NCI-H2227 (cell line): ENCODE results near the gene DPM3.
"Not testable (repeated sequence)": the region's sequence is repeated elsewhere in the genome, so short reads cannot be mapped to it uniquely, and the experiment has no call there.

Experiments
- DNase-seq: peaks from one replicate; lab custom pipeline; 2025; ENCODE audit not compliant: unreplicated experiment; lab: John Stamatoyannopoulos, UW

DPM3 gene

DNA sequence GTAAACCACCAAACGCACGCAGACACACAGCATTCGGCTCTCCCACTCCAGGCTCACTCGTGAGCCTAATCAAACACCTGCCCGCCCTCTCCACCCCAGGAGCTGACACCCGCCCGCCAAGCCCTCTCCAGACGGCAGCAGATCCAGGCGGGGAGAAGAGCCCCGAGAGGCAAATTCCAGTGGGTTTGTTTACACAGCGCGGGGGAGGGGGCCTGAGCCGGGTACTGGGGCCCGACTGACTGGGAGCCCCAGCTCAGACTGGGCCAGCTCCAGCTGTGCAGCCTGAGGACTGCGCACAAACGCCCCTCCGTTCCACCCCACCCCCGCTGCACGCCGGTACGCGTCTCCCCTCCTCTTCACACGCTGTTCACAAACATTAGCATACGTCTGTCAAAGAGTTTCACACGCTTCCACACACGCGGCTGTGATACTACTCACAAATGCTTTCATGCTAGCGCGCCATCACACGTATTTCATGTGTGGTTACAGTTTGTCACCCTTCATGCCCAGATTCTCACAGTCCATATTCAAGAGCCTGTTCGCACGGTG, 13.7 kb downstream of the DPM3 start:
- peak; percentile 73 for DNase-seq

DNA sequence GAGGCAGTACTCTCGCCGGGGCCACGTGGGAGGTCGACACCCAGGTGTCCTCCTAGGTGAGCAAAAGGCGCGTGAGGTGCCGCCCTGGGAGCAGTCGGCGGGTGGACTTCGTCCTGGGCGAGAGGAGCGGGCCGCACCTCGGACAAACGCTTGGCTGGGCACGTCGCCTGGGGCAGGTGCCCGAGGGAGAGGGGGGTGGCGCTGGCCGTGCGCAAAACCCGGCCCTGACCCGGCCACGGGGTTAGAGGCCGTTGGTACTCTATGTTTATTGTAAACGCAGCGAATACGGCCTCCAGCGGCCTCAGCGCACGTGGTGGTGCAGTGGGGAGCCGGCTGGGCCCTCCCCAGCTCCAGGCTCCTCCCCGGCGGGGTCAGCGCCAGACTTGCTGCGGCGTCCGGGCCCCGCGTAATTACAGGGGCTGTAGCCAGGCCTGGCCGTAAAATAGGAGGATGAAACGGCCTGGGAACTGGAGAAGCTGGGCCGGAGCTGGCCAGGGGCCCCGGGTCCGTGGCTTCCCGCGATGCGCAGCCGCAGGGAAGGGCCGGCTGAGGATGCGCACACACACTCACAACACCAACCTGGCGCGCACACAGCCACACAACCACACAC, 14.3 kb downstream of the DPM3 start:
- DNase-seq: peak; percentile 77

DNA sequence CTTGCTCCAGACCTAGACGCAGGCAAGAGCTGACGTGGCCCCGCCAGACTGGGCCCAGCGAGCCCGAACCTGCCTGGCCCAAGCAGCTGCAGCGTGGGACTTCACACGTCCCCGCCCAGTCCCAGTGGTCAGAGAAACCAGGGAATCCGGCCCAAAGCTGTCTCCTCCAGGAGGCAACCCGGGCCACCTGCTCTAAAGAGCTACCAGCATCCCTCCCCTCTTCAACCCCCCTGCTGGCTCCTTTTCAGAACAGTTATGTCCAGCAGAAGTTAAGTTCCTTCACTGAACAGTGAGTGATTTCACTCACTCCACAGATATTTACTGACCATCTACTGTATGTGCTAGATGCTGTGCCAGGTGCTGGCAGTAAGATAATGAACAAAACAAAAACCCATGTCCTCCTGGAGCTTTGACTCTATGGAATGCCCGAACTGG, 14.8 kb downstream of the DPM3 start:
- DNase-seq: no peak

DNA sequence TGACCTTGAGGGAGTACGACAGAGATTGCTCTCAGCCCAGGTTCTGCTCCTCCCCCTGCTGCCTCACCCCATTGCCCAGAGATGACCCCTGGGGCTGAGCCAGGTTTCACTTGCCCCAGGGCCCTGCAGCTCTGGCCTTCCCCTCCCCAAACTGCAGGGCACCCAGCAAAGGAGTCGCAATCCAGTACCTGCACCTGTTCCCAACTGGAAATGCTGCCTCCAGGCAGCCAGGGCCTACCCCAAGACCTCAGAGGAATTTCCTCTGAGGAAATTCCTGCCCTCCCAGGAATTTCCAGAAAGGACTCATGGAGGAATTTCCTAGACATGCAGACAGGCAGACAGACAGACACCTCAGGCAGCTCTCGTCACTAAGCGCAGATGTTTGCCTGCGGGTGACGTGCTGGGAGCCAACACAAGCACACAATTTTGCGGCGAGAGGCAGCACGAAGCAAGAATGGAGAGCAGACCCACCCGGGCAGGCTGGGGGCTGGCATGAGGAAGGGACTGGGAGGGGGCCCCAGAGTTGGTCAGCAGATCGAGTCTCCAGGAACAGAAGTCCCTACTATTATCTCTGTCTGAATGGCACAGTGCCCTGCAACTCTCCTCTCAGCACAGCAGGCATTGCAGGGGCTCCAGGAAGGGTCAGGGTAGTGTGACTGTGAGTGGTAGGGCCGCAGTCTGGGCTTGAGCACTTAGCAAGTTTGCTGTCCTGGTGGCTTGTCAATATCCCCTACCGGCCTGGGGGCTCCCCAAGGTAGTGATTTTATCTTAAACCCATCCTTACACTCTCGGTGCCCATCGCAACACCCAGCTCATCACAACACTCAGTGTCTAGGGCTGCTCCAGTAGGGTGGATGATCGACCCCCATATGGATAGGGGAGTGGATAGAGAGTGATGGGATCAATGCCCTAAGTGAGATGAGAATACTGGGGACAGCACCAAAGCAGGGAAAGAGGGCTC, 15.5 kb downstream of the DPM3 start:
- DNase-seq: no peak

DNA sequence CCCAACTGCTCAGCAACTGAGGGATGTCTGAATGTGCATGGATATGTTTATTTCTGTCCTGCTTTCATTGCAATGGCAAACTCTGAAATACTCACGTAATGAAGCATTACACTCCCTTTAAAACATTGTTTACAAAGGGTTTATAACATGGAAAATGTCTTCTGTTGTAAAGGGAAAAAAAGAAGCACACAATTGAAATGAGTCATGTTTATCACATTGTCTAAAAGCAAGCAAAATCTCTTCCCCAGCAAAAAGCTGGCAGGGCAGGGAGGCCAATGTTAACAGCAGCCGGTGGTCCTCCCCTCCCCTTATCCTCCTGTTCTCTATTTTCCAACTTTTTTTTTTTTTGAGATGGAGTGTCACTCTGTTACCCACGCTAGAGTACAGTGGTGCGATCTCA, 16.5 kb downstream of the DPM3 start:
- no peak for DNase-seq

DNA sequence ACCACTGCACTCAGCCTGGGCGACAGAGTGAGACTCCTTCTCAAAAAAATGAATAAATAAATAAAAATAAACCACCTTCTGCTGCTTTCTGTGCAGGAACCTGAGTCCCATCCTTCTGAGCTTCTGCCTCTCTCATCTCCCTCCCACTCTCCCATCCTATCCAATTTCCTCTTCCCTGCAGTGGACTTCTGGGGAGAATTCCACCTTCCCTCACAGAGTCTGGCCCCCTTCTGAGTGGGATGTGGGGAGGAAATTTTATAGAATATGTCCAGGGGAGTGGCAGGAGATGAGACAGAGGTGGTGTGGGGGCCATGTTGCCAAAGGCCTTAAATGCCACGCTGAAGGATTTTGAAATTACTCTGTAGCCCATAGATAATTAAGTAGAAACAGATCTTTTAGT, 18.0 kb downstream of the DPM3 start:
- DNase-seq: no peak

DNA sequence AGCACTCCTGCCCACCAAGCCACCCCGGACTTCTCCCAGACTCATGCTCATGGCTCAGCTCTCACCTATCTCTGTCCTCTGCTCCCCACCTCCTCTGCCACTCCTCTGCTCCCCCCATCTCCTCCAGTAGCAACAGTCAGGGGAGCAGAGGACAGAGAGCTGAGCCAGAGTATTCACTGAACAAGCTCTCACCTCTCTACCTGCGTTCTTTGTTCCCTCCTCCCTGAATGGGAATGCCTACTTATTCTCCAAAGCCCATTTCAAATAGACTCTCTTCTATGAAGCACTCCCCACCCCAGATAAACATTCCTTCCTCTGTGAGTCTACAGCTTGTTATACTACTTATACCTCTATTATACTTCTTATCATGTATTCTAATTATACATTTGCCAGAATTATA, 19.1 kb downstream of the DPM3 start:
- DNase-seq: no peak

DNA sequence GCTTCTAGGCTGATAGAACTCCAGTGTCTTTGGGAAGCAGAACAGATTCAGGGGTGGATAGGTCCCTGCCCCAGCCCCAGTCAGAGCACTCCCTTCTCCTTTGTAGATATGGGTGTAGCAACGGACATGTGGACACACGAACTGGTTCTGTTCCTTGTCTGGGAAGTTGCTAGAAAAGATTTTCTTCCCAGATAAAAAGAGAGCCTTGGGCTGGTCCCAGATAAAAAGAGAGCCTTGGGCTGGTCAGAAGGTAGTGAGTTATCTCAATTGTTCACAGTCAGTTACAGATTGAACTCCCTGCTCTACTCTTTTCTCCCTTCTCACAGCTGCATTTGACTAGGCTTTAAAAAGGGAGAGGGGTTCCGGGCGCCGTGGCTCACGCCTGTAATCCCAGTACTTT, 20.1 kb downstream of the DPM3 start:
- no peak for DNase-seq

DNA sequence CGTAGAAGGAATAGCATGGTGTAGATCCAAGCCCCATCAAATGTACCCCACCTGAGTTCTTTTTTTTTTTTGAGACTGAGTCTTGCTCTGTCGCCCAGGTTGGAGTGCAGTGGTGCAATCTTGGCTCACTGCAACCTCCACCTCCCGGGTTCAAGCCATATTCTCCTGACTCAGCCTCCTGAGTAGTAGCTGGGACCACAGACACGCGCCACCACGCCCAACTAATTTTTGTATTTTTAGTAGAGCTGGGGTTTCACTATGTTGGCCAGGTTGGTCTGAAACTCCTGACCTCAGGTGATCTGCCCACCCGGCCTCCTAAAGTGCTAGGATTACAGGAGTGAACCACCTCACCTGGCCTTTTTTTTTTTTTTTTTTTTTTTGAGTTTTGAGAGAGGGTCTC, 22.2 kb downstream of the DPM3 start:
- DNase-seq: not testable (repeated sequence)

DNA sequence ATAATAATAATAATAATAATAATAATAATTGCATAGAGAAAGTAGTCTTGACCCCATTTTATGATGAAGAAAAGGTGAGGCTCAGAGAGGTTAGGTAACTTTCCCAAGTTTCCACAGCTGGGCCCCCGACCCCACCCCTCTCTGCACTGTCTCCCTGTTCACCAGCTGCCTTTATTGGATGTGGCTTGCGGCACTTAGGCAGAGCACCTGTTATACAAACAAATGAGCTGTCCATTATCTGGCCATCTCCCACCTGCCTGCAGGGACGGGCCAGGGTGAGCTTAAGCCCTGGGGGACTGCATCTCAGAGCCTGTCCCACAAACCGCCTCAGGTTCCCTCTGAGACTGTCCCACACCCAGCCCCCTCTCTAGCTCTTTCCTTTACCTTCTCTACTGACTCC, 22.7 kb downstream of the DPM3 start:
- DNase-seq: no peak

DNA sequence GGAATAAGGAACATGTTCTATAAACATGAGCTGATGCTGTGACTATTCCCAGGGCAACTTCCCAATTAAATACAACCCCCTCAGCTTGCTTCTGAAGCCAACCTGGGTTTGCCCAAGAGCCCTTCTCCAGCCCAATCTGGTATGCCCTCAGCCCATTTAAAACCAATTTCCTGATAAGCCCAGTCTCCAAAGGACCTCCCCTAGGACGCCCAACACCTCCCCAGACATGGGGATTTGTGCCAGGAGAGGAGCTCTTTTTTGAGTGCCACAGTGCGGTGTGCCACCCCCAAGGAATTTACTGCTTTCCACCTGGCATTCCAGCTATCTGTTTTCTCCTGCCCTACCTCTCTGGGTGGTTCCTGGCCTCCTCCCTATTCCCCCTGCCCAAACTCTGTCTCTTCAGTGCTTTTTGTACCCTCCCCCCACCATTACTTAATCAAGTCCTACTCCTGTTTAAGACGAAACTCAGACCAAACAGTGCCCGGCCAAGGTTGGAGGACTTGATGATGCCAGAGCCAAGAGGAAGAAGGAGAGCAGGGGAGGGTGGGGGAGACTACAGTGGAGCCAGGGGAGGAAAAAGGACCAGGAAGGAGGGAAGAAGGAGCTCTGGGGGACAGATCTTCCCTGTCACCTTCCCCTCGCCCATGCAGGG, 24.1 kb downstream of the DPM3 start:
- no peak for DNase-seq

DNA sequence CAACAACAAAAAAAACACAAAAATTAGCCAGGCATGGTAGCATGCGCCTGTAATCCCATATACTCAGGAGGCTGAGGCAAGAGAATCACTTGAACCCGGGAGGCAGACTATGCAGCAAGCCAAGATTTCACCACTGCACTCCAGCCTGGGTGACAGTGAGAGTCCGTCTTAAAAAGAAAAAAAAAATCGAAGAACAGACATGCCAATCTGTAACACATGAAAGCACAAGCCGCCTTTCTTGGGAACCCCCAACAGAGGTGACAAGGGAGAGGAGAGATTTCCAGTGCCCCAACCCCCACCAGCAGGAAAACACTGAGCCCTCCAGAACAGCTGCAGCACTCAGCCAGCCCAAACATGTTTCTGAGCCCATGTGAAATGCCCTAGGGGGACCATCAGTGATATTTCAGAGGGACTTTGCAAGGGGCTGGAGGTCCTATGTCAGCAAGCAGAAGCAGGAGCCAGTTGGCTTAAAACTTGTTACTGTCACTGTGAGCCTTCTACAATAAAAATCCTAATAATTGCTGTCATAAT, 26.8 kb downstream of the DPM3 start:
- no peak for DNase-seq

DNA sequence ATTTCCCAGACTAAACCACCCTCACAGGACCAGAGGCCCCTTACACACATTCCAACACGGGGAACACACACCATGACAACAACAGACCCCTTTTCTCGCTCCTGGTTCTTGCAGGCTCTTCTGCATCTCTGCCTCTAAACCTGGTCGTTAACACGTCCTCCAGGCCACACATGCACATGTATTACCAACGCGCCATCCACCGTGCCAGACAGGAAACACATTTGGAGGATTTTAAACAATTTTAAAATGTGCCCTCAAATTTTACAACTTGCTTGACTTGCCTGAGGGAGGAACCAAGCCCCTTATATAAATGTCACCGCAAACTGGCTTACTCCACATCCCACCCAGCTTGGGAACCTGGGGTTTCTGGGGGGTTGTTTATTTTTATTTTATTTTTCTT, 29.5 kb downstream of the DPM3 start:
- no peak for DNase-seq

DNA sequence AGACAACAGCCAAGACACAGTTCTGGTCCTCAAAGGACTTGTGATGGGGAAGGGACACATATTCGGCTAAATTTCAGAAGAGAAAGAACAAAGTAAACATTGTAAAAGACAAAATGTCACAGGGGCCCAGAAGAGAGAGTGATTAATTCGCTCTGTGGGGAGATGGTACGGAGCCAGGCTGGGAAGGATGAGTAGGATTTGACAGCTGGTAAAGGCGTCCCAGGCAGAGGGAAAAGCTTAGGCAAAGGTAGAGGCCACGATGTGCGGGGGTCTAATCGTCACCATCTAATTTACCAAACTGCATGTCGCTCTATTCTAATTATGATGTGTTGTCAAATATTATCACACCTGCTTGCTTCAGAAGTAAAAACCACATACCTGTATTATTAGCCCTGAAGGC, 29.9 kb downstream of the DPM3 start:
- no peak for DNase-seq

DNA sequence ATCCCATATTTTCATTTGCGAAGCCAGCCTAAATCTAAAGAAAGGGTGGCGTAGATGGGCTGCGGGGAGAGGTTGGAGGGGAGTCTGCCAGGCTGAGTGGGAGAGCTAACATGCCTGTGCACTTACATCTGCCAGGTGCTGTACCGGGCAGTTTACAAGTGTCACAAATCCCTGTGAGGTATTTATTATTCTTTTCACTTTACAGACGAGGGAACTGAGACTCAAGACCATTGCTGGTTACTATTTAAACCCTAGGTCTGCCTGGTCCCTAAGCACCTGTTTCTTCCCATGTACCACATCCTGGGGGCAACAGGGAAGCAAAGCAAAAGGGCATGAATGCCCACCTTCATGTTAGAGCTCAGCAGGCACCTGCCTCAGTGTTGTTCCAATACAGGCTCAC, 32.0 kb downstream of the DPM3 start:
- DNase-seq: no peak

DNA sequence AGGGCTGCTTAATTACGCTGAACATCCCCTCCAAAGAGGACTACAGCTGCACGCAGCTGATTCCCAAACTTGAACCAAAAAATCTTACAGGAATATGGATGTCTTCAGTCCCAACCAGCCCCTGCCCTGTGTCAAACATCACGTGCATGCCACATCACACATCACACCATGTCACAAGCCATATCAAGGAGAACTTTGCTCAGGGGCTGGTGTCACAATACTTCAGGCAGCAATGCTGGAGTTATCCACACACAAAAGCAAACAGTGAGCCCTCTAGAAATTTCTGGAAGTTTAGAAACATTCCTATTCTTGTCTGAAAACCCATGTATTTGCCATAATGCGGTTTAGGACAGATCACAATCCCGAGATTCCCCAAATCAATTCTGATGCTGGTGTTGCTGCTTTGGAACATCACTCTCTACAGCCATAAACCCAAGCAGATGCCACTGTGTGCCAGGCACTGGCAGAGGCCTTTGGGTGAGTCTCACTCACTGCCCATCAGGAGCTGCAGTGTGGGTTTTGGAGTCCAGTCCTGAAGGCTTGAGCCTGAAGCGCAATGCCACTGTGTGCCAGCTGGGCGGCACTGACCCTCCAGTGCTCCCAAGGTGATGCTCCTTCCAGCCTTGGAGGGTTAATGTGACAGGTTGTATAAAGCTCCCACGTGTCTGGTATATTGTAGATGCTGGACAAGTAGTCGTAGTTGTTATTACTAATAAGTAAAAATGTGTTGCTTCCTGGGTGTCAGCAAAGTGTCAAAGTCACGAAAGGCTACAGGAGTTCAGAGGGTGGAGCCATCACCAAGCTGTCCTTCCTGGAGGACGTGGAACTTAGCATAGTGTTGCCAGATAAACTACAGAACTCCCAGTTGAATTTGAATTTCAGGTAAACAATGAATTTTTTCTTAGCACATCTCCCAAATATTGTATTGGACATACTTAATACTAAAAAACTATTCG, 32.7 kb downstream of the DPM3 start:
- no peak for DNase-seq

DNA sequence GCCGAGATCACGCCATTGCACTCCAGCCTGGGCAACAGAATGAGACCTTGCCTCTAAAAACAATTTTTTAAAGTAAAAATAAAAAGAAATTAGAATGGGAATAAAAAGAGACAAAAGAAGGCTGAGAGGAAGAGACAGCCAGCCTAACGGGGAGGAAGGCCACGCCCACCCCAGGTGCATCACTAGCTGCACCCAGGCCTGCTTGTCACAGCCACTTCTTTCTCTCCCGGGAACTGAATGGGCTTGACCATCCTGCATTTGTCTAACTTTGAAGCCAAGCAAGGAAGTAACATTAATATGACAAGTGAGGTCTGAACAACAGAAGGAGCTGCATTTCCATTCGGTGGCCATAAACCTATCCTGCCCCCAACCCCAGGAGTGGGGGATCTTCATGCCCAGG, 33.5 kb downstream of the DPM3 start:
- DNase-seq: no peak

DNA sequence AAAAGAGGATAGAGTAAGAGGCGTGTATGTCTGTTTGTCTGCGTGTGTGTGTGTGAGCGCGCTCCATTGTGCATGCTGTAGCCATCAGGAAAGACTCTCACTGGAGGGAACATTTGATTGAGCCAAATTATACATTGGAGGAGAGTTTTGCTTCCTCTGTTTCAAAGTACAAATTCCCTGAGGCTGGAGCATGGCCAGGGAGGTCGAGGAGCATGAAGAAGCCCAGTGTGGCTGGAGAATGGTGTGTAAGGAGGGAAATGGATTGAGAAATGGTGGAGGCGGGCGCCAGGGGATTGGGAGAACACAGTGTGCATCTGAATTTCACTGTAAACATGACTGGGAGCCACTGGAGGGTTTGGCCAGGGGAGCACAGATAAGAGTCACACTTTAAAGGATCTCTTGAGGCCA, 34.7 kb downstream of the DPM3 start:
- peak; percentile 73 for DNase-seq

DNA sequence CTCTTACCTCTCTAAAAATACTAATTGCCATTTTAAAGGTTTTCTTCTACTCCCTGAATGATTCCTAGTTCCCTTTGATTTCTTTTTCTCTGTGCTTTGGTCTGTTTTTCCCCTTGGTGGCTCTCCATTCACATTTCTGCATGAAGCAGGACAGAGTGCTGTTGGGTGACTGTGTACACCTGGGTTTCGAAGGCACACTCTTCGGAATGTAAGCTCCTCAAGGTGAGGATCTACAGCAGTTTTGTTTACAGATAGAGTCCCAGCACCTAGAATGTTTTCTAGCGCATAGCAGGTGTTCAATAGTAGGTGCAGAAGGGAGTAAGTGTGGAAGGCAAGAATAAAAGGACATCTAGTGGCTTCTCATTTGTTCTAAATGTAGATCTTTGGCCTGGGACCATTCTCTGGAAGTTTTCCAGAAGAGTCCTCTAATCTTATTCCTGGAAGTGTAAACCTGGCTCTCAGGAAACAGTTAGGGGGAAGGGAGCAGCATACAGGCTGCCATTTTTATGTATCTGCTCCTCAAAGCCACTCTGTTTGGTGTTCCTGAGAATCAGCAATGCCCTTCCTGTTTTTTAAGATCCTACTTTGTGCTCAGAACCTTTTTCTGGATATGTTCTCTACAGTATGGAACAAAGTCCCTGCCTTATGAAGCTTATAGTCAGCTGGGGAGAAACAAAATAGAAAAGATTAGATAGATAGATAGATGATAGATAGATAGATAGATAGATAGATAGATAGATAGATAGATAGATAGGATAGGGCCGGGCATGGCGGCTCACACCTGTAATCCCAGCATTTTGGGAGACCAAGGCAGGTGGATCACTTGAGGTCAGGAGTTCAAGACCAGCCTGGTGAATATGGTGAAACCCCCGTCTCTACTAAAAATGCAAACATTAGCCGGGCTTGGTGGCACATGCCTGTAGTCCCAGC, 35.5 kb downstream of the DPM3 start:
- no peak for DNase-seq
